HG03460 (cell line): ENCODE data around the gene ALDH16A1.
A peak's percentile ranks its signal among the peaks of the same experiment; 100 is the strongest.
"Not testable (repeated sequence)": the region's sequence is repeated elsewhere in the genome, so short reads cannot be mapped to it uniquely, and the experiment has no call there.

Source experiments
- ATAC-seq: cut with Tn5 transposase; IDR thresholded peaks from one replicate; pipeline ENCODE4 v1.9.1; 2021; ENCODE audit not compliant: unreplicated experiment

The ALDH16A1 gene

GRCh38 chr19:49461656-49462055, 8.6 kb downstream of the ALDH16A1 start:
- no peak for ATAC-seq

DNA sequence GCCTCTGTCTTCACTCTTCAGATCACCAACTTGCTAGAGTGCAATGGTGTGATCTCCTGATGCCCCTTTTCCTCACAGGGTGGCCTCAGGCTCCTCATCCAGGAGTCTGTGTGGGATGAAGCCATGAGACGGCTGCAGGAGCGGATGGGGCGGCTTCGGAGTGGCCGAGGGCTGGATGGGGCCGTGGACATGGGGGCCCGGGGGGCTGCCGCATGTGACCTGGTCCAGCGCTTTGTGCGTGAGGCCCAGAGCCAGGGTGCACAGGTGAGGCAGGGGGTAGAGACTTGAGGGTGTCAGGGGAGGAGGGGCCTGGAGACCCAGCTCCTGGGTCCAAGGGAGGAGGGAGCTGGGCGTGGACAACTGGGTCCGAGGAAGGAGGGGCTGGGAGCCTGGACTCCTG, 9.5 kb downstream of the ALDH16A1 start:
- no peak for ATAC-seq

GRCh38 chr19:49463960-49464740, 11.1 kb downstream of the ALDH16A1 start:
- ATAC-seq, result no peak

GRCh38 chr19:49465371-49465770, 12.3 kb downstream of the ALDH16A1 start:
- no peak for ATAC-seq

DNA sequence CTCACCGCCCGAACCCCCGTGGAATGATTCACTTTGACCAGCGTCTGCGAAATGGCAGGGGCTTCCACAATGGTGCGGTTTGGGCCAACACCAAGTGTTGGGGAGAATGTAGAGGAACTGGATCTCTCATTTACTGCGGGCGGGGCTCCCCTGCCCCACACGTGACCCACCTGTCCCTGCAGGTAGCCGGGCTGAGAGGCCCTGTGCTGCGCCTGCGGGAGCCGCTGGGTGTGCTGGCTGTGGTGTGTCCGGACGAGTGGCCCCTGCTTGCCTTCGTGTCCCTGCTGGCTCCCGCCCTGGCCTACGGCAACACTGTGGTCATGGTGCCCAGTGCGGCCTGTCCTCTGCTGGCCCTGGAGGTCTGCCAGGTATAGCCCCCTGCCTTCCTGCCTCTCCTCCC, 15.2 kb downstream of the ALDH16A1 start:
- ATAC-seq, result no peak

DNA sequence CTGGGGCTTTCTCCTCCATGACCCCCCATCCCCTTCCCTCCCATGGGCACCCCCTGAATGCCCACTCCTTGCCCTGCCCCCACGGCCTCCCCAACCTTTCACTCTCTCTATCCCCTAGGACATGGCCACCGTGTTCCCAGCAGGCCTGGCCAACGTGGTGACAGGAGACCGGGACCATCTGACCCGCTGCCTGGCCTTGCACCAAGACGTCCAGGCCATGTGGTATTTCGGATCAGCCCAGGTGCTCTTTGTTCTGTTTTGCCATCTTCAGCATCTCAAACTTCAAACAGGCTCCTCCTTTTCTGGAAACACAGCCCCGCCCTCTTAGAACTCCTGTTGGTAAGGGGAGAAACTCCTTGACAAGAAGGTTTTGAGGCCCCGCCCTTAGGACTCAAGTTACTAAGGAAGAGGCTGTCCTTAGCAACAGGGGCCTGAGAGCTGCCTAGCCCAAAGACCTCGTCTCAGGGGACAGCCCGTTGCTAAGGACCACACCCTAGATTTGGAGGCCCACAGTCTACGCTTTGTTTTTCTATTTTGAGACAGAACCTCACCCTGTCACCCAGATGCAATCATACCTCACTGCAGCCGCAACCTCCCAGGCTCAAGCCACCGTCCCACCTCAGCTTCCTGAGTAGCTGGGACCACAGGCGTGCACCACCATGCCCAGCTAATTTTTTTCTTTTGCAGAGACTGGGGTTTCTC, 15.9 kb downstream of the ALDH16A1 start:
- peak; percentile 56 for ATAC-seq

- peak; percentile 47 for ATAC-seq
Measured at GRCh38 chr19:49469828-49470614, 17.0 kb downstream of the ALDH16A1 start.

GRCh38 chr19:49470615-49470978, 17.6 kb downstream of the ALDH16A1 start:
- no peak for ATAC-seq

DNA sequence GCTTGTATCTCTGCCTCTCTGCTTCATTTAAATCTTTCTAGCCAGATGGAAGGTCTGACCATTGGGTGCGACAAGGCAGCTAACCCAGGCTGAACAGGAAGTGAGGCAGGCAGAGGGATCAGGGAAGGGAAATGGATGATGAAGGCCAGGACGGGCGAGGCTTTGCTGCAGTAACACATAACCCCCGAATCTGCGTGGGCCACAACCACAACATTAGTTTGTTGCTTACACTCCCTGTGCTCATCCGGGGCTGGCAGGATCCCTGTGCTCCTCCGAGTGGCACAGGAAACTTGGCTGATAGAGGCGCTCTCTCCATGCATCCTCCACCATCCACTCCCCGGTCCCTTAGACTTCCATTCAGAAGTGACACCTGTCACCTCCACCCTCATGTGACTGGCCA, 19.9 kb downstream of the ALDH16A1 start:
- ATAC-seq, result no peak

DNA sequence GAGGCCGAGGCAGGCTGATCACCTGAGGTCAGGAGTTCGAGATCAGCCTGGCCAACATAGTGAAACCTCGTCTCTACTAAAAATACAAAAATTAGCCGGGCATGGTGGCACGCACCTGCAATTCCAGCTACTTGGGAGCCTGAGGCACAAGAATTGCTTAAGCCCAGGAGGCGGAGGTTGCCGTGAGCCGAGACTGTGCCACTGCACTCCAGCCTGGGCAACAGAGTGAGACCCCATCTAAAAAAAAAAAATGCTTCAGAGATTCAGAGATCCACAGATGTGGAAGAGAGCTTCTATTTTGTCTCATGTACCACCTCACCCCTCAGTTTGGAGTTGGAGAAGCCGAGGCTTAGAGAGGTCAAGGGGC, 20.5 kb downstream of the ALDH16A1 start:
- not testable (repeated sequence) for ATAC-seq

- ATAC-seq, result peak; percentile 48
Measured at GRCh38 chr19:49473868-49474541, 21.0 kb downstream of the ALDH16A1 start, which contains the start of gene FLT3LG. Gene FLT3LG (plus strand): TSS chr19:49474215. CDS start chr19:49474640, 425 bp downstream.

DNA sequence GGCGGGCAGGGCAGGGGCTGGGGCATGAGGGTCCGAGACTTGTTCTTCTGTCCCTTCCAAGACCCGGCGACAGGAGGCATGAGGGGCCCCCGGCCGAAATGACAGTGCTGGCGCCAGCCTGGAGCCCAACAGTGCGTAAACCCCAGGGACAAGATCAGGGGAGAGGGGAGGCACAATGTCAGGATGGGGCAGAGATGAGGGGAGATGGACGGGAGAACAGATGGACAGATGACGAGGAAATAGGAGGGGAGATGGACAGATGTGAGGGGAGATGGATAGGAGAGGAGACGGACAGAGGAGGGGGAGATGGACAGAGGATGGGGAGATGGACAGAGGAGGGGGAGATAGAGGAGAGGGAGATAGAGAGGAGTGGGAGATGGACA, 21.5 kb downstream of the ALDH16A1 start:
- no peak for ATAC-seq

- no peak for ATAC-seq
Measured at GRCh38 chr19:49475191-49475917, 22.3 kb downstream of the ALDH16A1 start.

- ATAC-seq, result no peak
Measured at GRCh38 chr19:49475995-49476880, 23.2 kb downstream of the ALDH16A1 start.

GRCh38 chr19:49479975-49480628, 27.1 kb downstream of the ALDH16A1 start:
- no peak for ATAC-seq

- ATAC-seq, result no peak
Measured at GRCh38 chr19:49481020-49481683, 28.1 kb downstream of the ALDH16A1 start.

GRCh38 chr19:49486232-49486631, 33.2 kb downstream of the ALDH16A1 start:
- no peak for ATAC-seq

GRCh38 chr19:49486710-49487276, 33.8 kb downstream of the ALDH16A1 start:
- no peak for ATAC-seq
